Measurements from ENCODE around the gene TP63.

DNA sequence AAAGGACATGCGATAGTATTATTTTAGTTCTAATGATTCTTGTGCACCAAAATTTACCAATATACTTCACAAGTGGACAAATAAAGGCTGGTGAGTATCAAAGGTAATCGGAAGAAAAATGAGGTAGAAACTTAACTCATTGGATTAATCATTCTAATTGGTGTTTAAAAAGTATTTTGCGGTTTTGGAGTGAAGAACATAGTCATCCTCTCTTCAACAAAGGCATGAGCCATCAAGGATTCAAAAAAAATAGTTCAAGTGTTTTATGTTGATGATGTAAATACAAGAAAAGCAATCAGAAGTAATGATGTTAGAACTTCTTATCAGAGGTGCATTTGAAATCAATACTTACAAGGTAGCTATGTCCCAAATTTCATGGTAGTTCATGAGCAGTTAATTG is 268.0 kb downstream of the TP63 start:
- TF ChIP-seq, protein P1, sequence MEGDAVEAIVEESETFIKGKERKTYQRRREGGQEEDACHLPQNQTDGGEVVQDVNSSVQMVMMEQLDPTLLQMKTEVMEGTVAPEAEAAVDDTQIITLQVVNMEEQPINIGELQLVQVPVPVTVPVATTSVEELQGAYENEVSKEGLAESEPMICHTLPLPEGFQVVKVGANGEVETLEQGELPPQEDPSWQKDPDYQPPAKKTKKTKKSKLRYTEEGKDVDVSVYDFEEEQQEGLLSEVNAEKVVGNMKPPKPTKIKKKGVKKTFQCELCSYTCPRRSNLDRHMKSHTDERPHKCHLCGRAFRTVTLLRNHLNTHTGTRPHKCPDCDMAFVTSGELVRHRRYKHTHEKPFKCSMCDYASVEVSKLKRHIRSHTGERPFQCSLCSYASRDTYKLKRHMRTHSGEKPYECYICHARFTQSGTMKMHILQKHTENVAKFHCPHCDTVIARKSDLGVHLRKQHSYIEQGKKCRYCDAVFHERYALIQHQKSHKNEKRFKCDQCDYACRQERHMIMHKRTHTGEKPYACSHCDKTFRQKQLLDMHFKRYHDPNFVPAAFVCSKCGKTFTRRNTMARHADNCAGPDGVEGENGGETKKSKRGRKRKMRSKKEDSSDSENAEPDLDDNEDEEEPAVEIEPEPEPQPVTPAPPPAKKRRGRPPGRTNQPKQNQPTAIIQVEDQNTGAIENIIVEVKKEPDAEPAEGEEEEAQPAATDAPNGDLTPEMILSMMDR (IDR thresholded peaks at IDR 0.05), result no peak
- TF ChIP-seq POLR2A (IDR thresholded peaks at IDR 0.05), result no peak
